Sciatic nerve (tissue), 2 donors: ENCODE results near the gene GABBR2. TPM values are rescaled to one million over a fixed set of nuclear protein-coding genes. Genes with fewer than 3 reads are reported as not detected.
"Not testable (repeated sequence)": the region's sequence is repeated elsewhere in the genome, so short reads cannot be mapped to it uniquely, and the experiment has no call there.

ENCODE experiments used
- ATAC-seq: fragments of 200-7000 bp; cut with Tn5 transposase; one replicate; pipeline ENCODE4 v1.9.1; 2020; ENCODE audit warnings: mild to moderate bottlenecking, moderate library complexity
- DNase-seq: peaks from one replicate; pipeline ENCODE4 v3.0.0-alpha.2; 2020; ENCODE audit warnings: low spot score
- intact Hi-C: fragments of 100-400 bp; cut with DNase I; formaldehyde crosslinking; loops from one replicate; pipeline ENCODE4 v1.14.2; 2022
- total RNA-seq: library from RNA; stranded (reverse); fragmentation: NEBNext Ultra II Directional; extraction: Animal tissue kit (Norgen Biotek cat#: 25700); gene quantifications from one replicate; pipeline ENCODE4 v1.2.1, GENCODE V29; 2021
- donor health status: DM: no; HTN: no; CAD: no.
- donor health status: DM: no; HTN: no; CAD: no.

Gene GABBR2
- total RNA-seq, 1 donor from 2014 or later, result 0.49 TPM

GRCh38 chr9:98533132-98533531 is 175.6 kb downstream of the GABBR2 start:
- intact Hi-C loops, result no loop called here

GRCh38 chr9:98532574-98532973 is 176.2 kb downstream of the GABBR2 start:
- intact Hi-C loops, result no loop called here
- DNase-seq (no peak), ATAC-seq (no peak)

More at GRCh38 chr9:98533132-98533531, 175.6 kb downstream of the GABBR2 start:
- ATAC-seq (no peak), DNase-seq (no peak)

GRCh38 chr9:98532147-98532546 is 176.6 kb downstream of the GABBR2 start:
- DNase-seq, result no peak
- intact Hi-C loops, result no loop called here
- no peak for ATAC-seq

DNA sequence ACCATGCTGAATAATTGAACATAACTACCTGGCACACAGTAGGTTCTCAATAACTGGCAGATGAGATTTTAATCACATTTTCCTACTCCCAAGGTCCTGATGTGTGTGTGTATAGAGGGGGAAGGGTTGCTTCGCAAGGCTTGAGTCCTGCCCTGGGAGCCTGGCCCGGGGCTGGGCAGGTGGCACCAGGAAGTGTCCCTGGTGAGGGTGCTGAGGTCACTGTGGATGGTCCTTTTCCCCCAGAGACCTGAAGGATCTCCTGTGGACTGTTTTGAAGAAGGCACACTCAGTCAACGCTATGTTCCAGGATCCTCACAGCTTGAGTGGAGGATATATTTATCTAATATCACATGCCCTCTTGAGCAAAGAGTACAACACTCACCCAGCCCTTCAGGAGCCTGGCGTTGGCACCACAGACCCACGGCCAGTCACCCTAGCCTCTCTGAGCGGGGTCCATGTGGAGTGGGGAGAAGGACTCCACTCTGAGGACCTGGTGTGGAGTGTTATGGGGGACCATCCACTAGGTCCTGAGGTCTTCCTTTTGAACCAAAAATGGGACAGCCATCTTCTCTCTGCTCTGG is 177.8 kb downstream of the GABBR2 start:
- no peak for DNase-seq

DNA sequence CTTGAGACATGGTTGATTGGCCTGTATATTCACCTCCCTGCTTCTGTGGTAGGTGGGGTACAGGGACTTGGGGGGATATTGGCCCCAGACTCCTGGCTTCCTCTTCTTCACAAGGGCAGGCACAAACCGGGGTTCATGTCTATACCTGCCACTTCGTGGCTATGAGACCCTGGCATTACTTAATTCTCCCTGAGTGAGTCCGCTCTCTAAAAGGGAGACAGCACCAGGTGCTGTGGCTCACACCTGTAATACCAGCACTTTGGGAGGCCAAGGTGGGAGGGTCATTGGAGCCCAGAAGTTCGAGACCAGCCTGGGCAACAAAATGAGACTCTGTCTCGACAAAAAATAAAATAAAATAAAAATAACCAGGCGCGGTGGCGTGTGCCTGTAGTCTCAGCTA is 178.5 kb downstream of the GABBR2 start:
- intact Hi-C loops, result no loop called here
- no peak for DNase-seq
- ATAC-seq, result no peak

More for the DNA sequence above, 177.8 kb downstream of the GABBR2 start:
- ATAC-seq, result no peak
- intact Hi-C loops, result no loop called here

DNA sequence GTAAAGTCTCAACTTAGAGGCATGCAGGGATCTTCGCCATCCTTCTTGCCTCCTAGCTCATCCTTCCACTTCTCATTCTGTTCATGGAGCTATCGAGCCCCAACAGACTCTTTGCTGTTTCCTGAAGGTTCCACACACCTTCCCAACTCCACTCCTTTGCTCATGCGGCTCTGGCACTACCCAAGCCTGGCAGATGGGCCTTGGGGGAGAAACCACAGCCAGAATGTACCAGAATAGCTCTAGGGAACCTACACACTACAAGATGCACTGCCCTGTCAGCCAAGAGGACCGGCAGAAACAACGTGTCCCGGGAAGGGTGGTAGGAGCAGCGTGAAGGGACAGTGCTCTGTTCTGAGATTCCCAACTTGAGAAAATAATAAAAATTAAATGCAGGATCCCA is 178.9 kb downstream of the GABBR2 start:
- DNase-seq (no peak), ATAC-seq (no peak)
- intact Hi-C loops, result no loop called here

DNA sequence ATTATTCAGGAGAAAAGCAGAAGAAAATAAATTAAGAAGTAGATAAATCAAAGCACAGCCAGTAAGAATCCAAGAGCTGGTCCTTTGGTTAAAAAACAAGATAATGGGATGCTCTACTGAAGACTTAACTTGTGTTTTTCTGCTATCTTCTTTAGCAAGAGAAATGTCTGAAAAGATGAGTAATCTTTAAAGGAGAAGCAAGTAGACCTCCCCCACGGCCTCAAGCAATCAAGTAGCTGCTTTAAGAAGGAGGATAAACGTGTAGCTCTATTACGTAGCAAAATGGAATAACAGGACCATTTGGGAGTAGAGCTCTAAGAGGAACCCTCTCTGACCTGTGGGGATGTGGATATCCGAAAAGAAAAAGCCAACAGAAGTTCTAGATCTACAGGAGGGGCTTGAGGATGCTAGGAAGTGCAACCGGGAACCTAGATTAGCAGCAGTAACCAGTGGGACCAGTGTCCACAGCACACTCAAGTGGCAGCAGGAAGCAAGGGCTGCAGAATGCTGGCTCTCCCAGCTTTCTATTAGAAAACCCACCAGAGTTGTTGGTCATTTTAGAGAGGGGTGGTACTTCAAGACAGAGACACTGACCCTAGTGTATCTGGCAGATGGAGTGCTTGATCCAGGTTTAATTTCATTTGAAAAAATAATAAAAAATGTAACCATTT is 185.4 kb downstream of the GABBR2 start:
- intact Hi-C loops, result no loop called here
- no peak for ATAC-seq
- no peak for DNase-seq

GRCh38 chr9:98522487-98522886 is 186.2 kb downstream of the GABBR2 start:
- intact Hi-C loops, result no loop called here
- no peak for ATAC-seq
- no peak for DNase-seq

DNA sequence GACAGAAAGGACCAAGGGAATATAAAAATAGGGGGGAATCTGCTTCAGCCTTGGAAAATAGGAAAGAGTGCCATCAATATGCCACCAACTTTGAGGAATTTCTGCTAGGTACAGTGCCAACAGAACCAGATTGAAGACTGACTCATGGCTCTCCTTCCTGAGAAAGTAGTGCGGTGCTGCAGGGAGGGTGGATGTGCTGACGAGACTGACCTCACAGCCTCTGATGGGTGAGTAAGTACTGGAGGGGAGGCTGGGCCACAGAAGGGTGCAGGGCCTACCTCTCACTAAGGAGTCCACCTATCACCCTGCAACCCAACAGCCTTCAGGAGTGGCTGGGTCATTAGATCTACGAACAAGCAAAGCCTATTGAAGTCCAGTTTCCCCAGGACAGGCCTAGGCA is 187.6 kb downstream of the GABBR2 start:
- intact Hi-C loops, result no loop called here
- no peak for DNase-seq
- no peak for ATAC-seq

DNA sequence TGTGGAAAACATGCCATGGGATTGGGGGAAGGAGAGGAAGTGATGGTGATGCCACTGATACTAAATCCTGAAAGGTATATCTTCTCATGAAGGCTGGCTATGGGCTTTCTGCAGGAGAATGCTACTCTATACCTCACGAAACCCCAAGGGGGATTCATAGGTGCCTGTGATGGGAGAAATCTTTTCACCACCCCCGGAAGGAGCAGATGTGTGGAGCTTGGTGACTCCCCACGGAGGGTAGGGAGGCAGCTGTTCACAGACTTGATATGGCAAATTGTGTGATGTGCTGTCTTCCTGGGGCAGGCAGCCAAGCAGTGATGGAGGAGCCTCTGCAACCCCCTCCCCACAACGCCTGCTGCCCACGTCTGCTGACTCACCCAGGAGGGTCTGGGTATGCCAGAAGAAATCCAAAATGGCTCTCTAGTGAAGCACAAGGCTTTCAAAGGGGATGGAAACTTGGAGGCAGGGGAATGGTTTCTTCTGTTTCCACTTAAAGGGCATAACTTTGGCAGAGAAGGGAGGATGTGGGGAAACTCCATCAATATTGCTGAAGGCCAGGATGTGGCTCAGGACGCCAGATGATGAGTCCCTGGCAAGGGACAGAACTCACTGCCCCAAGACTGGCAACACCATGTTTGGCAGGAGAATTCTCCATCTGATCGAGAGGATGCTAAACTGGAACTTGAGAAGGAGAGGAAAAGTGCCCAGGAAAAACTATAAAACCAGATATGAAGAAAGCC is 188.3 kb downstream of the GABBR2 start:
- ATAC-seq, result no peak
- DNase-seq, result no peak
- intact Hi-C loops, result no loop called here

DNA sequence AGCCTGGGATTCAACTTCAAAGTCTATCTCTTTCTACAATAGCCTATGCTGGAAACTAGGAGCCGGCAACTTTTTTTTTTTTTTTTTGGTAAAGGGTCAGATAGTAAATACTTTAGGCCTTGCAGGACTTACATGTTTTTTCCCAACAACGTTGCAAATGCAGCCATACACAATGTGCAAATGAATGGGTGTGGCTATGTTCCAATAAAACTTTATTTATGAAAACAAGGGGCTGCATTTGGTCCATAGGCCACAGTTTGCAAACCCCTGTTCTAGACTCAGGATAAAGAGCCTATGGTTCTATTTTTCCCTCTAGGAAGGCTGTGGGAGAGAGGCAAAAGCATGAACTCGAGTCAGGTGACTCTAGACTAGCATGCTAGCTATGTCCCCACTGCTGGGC is 189.1 kb downstream of the GABBR2 start:
- DNase-seq, result no peak
- intact Hi-C loops, result no loop called here
- ATAC-seq, result no peak

GRCh38 chr9:98518556-98518955 is 190.2 kb downstream of the GABBR2 start:
- DNase-seq, result no peak
- intact Hi-C loops, result no loop called here
- no peak for ATAC-seq

- ATAC-seq, result no peak
- intact Hi-C loops, result no loop called here
- DNase-seq, result no peak
These were observed 191.0 kb downstream of the GABBR2 start for GRCh38 chr9:98517761-98518160.

- intact Hi-C loops, result no loop called here
- ATAC-seq, result no peak
- DNase-seq, result no peak
These were observed 191.7 kb downstream of the GABBR2 start for GRCh38 chr9:98516897-98517503.

DNA sequence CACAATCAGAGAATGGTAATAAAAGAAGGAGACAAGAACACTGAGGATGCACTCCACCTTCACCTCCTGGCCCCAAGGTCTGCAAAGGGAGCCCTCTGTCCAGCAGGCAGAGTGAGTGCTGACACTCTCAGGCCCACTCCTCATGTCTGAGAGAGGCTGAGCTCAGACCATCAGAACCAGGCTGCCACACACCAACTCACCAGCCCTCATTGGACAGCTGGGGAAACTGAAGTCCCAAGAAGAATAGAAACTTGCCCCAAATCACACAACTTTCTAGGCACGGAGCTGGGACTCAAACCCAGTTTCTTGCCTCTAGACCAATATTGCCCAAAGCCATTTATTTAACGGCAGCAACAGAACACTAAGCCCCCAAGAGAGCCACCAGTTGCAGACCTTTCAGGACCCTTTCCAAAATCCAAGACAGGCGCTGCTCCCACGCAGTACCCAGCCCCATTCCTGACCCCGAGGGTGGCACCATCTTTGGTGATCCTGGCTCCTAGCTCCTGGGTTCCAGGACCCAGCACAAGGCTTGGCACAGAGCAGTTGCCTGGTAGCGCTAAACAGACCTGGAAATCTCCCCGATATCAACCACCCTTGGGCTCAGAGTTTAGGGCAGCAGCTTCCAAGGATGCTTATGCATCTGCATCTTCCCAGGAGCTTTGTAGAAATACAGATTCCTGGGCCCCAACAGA is 192.4 kb downstream of the GABBR2 start:
- no peak for ATAC-seq
- intact Hi-C loops, result no loop called here
- no peak for DNase-seq

GRCh38 chr9:98515506-98516204 is 193.1 kb downstream of the GABBR2 start:
- intact Hi-C loops, result no loop called here
- ATAC-seq (no peak), DNase-seq (no peak)

DNA sequence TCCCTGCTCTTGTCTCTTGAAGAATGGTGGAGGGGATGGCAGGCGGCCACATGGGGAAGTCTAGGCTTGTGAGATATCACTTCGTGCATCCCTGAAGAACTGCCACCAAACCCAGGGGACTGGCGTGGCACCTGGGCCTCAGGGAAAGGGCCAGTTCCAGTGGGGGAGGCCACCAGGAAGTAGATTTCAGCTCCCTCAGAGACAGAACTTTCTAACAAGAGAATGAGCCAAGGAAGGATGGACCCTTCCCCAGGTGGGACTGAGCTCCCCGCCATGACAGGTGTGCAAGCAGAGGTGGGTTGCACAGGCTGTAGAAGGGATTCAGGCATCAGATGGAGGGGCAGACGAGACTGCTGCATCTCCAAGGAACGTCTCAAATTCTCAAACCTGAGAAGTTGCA is 193.9 kb downstream of the GABBR2 start:
- no peak for ATAC-seq
- intact Hi-C loops, result no loop called here
- no peak for DNase-seq

GRCh38 chr9:98508217-98508919 is 200.4 kb downstream of the GABBR2 start:
- ATAC-seq, DNase-seq, intact Hi-C loops: not testable (repeated sequence)
